Measurements from ENCODE around the gene PIH1D1.

The PIH1D1 gene

DNA sequence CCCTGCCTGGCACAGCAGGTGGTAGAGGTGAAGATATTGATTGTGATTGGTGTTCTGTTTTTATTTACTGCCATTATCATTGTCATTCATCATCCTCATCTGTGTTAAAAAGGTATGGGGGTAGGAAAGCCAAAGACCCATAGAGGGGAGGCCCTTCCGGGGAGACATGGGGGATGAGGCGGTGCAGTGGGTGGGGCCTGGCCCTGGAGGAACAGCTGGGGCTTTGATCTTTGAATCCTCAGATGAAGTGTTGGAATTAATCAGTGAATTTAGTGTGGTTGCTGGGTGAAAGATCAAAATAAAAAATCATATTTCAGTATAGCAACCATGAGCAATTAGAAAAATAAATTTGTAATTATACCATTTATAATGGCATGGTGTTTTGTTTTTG, 35.8 kb downstream of the PIH1D1 start:
- no peak for TF ChIP-seq CTCF (IDR thresholded peaks at IDR 0.05; ENCODE audit: borderline replicate concordance, insufficient read depth, low read depth, low read length)
- H3K4me3 ChIP-seq (ENCODE audit: low read depth, low read length), result no peak overlapping the region

- no peak overlapping the region for H3K4me3 ChIP-seq (ENCODE audit: low read depth, low read length)
- no peak for TF ChIP-seq CTCF (IDR thresholded peaks at IDR 0.05; ENCODE audit: borderline replicate concordance, insufficient read depth, low read depth, low read length)
Observed at GRCh38 chr19:49415102-49415809, 36.4 kb downstream of the PIH1D1 start.

DNA sequence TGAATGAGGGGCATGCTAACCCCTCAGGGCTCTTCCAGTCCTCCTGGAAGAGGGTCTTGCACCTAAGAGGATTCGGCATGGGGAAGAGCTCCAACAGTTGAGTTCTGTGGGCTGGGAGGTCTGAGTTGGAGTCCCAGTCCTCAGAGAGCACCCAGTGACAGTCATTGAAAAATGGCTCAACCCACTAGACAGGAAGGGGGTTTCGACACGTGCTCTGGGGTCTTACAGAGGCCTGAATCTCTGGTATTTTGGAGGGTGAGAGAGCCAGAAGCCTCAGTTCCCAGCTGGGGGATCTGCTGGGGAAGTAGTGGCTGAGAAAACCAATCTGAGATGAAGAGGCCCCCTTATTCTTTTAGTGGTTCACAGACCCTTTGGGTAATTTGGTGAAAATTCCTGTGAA, 37.4 kb downstream of the PIH1D1 start:
- TF ChIP-seq CTCF (IDR thresholded peaks at IDR 0.05; ENCODE audit: borderline replicate concordance, insufficient read depth, low read depth, low read length), result no peak
- H3K4me3 ChIP-seq (ENCODE audit: low read depth, low read length), result no peak overlapping the region

GRCh38 chr19:49413348-49413747, 38.3 kb downstream of the PIH1D1 start:
- no peak overlapping the region for H3K4me3 ChIP-seq (ENCODE audit: low read depth, low read length)
- TF ChIP-seq CTCF (IDR thresholded peaks at IDR 0.05; ENCODE audit: borderline replicate concordance, insufficient read depth, low read depth, low read length), result no peak

GRCh38 chr19:49411681-49412326, 39.8 kb downstream of the PIH1D1 start:
- TF ChIP-seq CTCF (IDR thresholded peaks at IDR 0.05; ENCODE audit: borderline replicate concordance, insufficient read depth, low read depth, low read length), result no peak
- H3K4me3 ChIP-seq (ENCODE audit: low read depth, low read length), result no peak overlapping the region

DNA sequence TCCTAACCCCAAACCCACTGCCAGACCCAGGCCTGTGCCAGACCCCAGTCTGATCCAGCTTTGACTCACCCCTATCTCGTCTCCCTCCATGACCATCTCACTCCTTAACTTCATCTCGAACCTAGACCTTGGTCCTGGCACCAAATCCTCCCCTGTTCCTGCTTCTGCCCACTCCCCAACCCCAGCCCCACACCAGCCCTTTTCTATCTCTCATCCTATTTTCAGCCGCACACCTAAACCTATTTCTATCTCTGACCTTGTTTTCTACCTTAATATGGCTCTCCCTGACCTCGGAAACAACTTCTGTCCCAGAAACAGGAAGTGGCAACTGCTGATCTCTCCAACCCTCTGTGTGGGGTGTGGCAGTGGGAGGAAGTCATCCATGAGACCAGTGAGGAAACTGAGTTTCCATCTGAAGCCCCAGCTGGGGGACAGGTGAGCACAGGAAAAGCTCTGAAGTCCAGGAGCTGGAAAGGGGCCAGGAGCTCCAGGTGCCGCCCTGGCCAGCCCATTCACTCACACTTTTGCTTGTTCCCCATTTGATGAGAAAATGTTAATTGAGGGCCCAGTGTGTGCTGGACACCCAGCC, 42.1 kb downstream of the PIH1D1 start:
- no peak overlapping the region for H3K4me3 ChIP-seq (ENCODE audit: low read depth, low read length)
- TF ChIP-seq CTCF (IDR thresholded peaks at IDR 0.05; ENCODE audit: borderline replicate concordance, insufficient read depth, low read depth, low read length), result no peak

Data from GM12875 (cell line).